CD4-positive, alpha-beta T cell treated with Interleukin-6 for 4 hours (primary cell): ENCODE results near the gene SULT1A1.
"Not testable (repeated sequence)": the region's sequence is repeated elsewhere in the genome, so short reads cannot be mapped to it uniquely, and the experiment has no call there.

Experiments used
- DNase-seq: peaks from one replicate; pipeline ENCODE4 v3.0.0-alpha.2; 2020; ENCODE audit warnings: mixed read lengths

SULT1A1 gene

GRCh38 chr16:28590384-28591340 lies 19.2 kb downstream of the SULT1A1 start:
- DNase-seq = no peak

GRCh38 chr16:28589930-28590329 lies 19.9 kb downstream of the SULT1A1 start:
- DNase-seq = no peak

GRCh38 chr16:28589069-28589468 lies 20.8 kb downstream of the SULT1A1 start:
- DNase-seq = no peak

DNA sequence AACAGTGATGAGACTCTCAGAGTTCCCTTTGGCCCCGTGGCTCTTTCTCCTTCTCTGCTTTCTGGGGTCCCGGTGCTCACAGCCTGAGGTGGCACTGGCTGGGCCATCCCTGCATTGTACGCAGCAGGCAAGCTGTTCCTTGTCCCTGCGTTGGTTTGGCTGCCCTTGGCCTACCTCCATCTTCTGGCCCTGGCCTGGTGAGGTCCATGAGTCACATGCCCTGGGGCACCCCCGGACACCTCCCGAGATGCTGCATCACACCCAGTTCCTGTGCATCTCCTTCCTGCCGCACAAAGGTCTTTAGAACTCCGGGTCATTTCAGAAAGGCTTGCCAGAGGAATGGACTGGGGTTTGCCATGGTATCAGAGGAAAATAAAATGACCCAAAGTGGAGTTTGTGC lies 22.5 kb downstream of the SULT1A1 start:
- DNase-seq = no peak

GRCh38 chr16:28586466-28586865 lies 23.4 kb downstream of the SULT1A1 start:
- no peak for DNase-seq

DNA sequence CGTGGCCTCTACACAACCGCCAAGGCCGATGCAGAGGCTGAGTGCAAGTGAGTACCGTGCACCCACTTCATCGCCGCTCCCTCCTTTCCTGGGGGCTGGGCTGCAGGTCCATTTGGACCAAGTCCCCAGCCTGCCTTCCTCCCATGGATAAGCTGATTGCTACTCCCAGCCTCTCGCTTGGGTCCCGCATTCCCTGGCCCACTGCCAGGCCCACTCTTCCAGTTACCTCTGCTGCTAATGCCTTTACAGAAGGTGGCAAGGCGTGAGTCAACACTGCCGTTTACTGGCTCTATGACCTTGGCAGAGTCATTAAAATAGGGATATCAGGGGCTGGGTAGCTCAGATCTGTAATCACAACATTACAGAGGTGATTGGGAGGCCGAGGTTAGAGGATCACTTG lies 24.2 kb downstream of the SULT1A1 start:
- DNase-seq = no peak

DNA sequence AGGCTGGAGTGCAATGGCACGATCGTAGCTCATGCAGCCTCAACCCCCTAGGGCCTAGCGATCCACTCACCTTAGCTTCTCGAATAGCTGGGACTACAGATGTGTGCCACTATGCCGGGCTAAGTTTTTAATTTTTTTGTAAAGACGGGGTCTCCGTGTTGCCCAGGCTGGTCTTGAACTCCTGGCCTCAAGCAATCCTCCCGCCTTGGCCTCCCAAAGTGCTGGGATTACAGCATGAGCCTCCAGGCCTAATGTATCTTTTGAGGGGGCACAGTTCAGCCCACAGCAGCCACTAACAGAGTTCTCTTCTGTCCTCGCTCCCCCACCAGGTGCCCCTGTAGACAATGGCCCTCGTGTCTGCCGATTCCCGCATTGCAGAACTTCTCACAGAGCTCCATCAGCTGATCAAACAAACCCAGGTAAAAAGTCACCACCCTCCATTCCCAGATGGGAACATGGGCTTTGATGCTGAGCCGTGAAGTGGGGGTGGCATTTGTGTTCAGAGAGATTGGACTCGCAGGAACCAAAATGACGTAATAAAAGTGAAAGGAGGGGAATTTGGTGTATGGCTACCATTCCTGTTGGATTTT lies 29.0 kb downstream of the SULT1A1 start:
- no peak for DNase-seq

DNA sequence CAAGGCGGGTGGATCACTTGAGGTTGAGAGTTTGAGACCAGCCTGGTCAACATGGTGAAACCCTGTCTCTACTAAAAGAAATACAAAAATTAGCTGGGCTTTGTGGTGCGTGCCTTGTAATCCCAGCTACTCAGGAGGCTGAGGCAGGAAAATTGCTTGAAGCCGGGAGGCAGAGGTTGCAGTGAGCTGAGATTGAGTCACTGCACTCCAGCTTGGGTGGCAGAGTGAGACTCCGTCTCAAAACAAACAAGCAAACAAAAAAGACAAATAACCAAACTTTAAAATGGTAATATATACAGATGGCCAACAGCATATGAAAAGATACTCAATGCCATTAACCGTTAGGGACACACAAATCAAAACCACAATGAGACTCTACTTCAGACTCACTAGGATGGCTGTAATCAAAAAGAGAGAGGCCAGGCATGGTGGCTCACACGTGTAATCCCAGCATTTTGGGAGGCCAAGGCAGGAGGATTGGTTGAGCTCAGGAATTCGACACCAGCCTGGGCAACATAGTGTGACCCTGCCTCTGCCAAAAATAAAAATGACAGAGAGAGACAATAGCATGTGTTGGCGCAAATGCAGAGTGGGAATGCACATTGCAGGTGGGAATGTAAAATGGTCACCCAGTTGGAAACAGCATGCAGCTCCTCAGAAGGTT lies 34.3 kb downstream of the SULT1A1 start:
- DNase-seq = no peak

- DNase-seq = no peak
Observed at GRCh38 chr16:28574925-28575324, 34.9 kb downstream of the SULT1A1 start.

GRCh38 chr16:28573738-28574718 lies 35.8 kb downstream of the SULT1A1 start:
- DNase-seq = no peak

DNA sequence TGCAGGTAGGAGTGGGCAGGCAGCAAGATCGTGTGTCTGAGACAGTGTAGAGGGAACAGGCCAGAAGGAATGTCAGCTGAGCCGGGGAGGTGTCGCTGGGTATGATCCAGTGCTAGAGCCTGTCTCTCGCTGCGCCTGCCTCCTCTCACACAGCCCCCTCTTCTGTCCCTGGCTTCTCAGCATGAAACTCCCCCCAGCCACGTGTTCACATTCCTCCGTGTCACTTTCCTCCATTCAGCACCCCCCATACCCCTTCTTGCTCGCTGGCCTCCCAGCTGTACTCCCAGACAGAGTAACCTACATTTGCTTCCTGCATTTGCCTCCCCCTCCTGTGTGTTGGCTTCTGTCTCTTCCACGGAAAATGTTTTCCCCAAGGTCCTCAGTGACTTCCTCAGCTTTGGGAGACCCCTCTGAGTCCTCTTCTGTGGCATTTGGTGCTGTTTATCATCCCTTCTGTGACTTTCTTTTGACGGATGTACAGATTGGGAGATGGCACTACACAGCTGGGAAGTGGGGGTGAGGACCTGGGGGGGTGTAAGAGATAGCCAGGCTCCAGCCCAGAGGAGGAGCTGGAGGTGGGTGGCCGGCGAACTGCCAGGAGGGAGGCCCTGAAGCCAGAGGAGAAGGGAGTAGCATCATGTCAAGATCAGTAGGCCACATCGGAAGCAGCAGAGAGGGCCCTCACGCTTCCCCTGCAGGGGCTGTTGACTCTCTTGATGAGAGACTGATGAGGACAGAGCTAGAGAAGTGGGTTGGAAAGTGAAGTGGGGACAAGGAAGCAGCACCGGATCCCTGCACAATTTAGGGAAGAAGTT lies 36.9 kb downstream of the SULT1A1 start:
- DNase-seq = no peak

GRCh38 chr16:28569968-28570752 lies 39.7 kb downstream of the SULT1A1 start:
- DNase-seq = no peak

DNA sequence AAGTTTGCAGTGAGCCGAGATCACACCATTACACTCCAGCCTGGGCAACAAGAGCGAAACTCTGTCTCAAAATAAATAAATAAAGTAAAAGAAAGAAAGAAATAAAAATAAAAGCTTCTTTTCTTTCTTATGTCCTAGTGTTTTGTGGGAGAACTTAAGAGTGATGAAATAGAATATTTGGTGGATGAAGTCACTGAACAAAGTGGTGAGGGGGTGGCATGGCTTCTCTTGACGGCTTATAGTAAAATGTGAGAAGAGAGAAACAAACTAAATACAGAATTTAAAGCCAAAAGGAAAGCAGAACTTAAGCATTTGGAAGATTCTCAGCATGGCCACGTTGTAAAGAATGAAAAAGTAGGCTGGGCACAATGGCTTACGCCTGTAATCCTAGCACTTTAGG lies 40.8 kb downstream of the SULT1A1 start:
- no peak for DNase-seq

GRCh38 chr16:28567292-28567691 lies 42.6 kb downstream of the SULT1A1 start:
- no peak for DNase-seq

DNA sequence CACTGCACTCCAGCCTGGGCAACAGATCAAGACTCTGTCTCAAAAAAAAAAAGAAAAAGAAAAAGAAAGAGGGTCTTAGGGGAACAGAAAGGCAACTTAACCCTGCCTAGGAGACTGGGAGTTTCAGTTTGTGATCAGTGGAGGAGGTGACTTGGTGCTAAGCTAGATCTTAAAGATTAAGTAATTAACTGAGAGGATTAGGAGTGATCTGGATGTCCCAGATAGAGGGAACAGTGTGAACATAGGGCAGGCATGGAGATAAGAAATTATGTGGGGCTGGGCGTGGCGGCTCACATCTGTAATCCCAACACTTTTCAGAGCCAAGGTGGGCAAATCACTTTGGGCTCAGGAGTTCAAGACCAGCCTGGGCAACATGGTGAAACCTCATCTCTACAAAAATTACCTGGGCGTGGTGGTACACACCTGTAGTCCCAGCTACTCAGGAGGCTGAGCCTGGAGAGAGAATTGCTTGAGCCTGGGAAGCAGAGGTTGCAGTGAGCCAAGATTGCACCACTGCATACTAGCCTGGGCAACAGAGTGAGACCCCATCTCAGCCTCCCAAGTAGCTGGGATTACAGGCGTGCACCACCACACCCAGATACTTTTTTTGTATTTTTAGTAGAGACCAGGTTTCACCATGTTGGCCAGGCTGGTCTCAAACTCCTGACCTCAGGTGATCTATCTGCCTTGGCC lies 43.5 kb downstream of the SULT1A1 start:
- not testable (repeated sequence) for DNase-seq

- no peak for DNase-seq
Observed at GRCh38 chr16:28563218-28563617, 46.6 kb downstream of the SULT1A1 start.

DNA sequence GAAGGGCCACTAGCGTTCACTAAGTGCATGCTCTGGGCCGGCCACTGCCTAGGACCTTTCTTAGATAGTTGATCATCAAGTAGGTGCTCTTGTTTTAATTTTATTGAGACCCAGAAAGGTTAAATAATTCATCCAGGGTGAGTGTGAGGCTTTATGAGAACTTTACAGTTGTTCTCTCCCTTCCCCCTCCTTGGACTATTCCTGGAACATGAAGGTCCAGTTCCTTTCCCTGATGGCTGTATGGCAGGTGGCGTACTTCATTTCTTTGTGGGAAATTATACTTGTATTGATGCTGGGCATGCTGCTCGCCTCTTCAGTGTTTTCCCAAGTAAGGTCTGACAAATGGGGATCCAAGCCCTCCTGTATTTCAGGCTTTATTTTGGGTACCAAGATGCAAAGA lies 47.6 kb downstream of the SULT1A1 start:
- DNase-seq = no peak

- no peak for DNase-seq
Observed at GRCh38 chr16:28561557-28562187, 48.2 kb downstream of the SULT1A1 start.

- DNase-seq = no peak
Observed at GRCh38 chr16:28558456-28558855, 51.4 kb downstream of the SULT1A1 start.

GRCh38 chr16:28556914-28557320 lies 52.9 kb downstream of the SULT1A1 start:
- DNase-seq = no peak
